DOHH2 (cell line): ENCODE data around the gene C1QTNF2.

Experiments
- H3F3A ChIP-seq: fragments of 200-600 bp; sonication (generic), shearing (Covaris generic); 2 replicates; pipeline ENCODE4 v1.6.0; 2016; ENCODE audit warnings: antibody characterized with exemption, mild to moderate bottlenecking; ENCODE audit not compliant: control insufficient read depth, insufficient read depth
- H3K27ac ChIP-seq: fragments of 200-600 bp; sonication (generic); 2 replicates; pipeline ENCODE4 v1.5.1; 2014; ENCODE audit warnings: low read depth, mild to moderate bottlenecking, low read length, moderate library complexity
- H3K27me3 ChIP-seq: fragments of 200-600 bp; sonication (generic); 2 replicates; pipeline ENCODE4 v1.6.1; 2014; ENCODE audit warnings: mild to moderate bottlenecking, low read length, mixed read lengths; ENCODE audit not compliant: control insufficient read depth
- H3K36me3 ChIP-seq: fragments of 200-600 bp; sonication (generic); 2 replicates; pipeline ENCODE4 v1.6.1; 2014; ENCODE audit warnings: mild to moderate bottlenecking, low read length, moderate library complexity, mixed read lengths; ENCODE audit not compliant: control insufficient read depth
- H3K4me1 ChIP-seq: fragments of 200-600 bp; sonication (generic); 2 replicates; pipeline ENCODE4 v1.6.1; 2014; ENCODE audit warnings: mild to moderate bottlenecking, low read length, mixed read lengths; ENCODE audit not compliant: control insufficient read depth
- H3K4me2 ChIP-seq: fragments of 200-600 bp; sonication (generic); 2 replicates; pipeline ENCODE4 v1.6.0; 2014; ENCODE audit warnings: mild to moderate bottlenecking, low read length, moderate library complexity
- H3K4me3 ChIP-seq: fragments of 200-600 bp; sonication (generic); 2 replicates; pipeline ENCODE4 v1.5.1; 2014; ENCODE audit warnings: mild to moderate bottlenecking, low read length, mixed read lengths
- H3K79me2 ChIP-seq: fragments of 200-600 bp; sonication (generic); 2 replicates; pipeline ENCODE4 v1.6.1; 2014; ENCODE audit warnings: mild to moderate bottlenecking, low read length, mixed read lengths; ENCODE audit not compliant: control insufficient read depth
- H3K9me2 ChIP-seq: fragments of 200-600 bp; sonication (generic); replicated peaks from 2 replicates; pipeline ENCODE4 v1.6.1; 2014; ENCODE audit warnings: mild to moderate bottlenecking, low read length, mixed read lengths; ENCODE audit not compliant: control insufficient read depth
- H3K9me3 ChIP-seq: fragments of 200-600 bp; sonication (generic); 2 replicates; pipeline ENCODE4 v1.6.1; 2014; ENCODE audit warnings: antibody characterized with exemption, low read length, mixed read lengths; ENCODE audit not compliant: control insufficient read depth, insufficient read depth
- H4K20me1 ChIP-seq: fragments of 200-600 bp; sonication (generic); 2 replicates; pipeline ENCODE4 v1.6.0; 2014; ENCODE audit warnings: low read depth, mild to moderate bottlenecking, antibody characterized with exemption, low read length, moderate library complexity; ENCODE audit not compliant: control insufficient read depth, insufficient read depth
- CTCF ChIP-seq: fragments of 200-600 bp; sonication (generic); IDR thresholded peaks from one replicate; pipeline ENCODE4 v1.5.1; 2014; ENCODE audit warnings: antibody characterized with exemption, mild to moderate bottlenecking, low read depth, low read length; ENCODE audit not compliant: poor library complexity, severe bottlenecking
- EZH2phosphoT487 ChIP-seq: fragments of 200-600 bp; sonication (generic); IDR thresholded peaks from 2 replicates; pipeline ENCODE4 v1.6.1; 2017; ENCODE audit warnings: borderline replicate concordance, mild to moderate bottlenecking, antibody characterized with exemption, low read length, moderate library complexity, mixed read lengths

C1QTNF2 gene

DNA sequence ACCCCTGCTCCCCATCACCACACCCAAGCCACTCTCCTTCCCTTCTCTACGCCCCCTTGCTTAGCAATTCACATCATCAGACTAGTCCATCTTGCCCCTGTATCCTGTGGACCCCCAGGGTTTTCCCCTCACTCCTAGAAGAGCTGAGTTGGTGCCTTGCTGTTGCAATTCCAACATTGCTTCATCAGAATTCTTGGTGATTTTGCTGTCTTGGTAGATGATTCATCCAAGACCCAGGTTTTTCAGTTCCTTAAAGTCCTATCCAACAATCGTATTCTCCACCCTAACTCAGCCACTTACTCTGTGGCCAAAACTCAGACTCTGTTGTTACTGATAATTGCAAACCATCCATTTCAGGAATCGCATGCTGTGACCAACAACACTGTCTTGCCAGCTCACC is 36.7 kb downstream of the C1QTNF2 start:
- H3K9me3 ChIP-seq = no peaks in the 10 kb centered on the region
- no peak overlapping the region for H3K4me3 ChIP-seq
- H3F3A ChIP-seq = no peaks in the 10 kb centered on the region
- no peak overlapping the region for H3K4me2 ChIP-seq
- no peak overlapping the region for H3K27ac ChIP-seq
- no peaks in the 10 kb centered on the region for H3K9me2 ChIP-seq
- no peaks in the 10 kb centered on the region for H3K4me1 ChIP-seq
- H3K79me2 ChIP-seq = no peaks in the 10 kb centered on the region
- H3K27me3 ChIP-seq = no peaks in the 10 kb centered on the region
- no peaks in the 10 kb centered on the region for H3K36me3 ChIP-seq
- TF ChIP-seq CTCF (no peak), EZH2phosphoT487 (no peak)
- no peaks in the 10 kb centered on the region for H4K20me1 ChIP-seq

DNA sequence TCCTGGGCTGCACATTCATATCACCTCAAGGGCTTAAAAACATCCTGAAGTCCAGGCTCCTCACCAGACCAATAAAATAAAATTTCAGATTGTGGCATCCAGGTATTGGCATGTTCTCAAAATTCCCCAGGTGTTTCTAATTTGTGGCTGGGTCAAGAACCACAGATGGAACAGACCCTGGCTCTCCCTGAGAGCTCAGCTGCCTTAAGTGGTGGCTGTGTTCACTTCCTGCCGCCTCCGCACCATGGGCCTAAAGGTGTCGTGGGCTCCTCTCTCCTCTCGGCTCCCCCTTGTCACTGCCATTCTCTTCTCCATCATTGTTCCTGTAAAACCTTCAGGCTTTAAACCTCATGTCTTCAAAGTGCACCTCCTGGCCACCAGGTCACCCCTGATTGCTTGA is 40.2 kb downstream of the C1QTNF2 start:
- Histone ChIP-seq H3K27ac (no peak overlapping the region), H3K79me2 (no peaks in the 10 kb centered on the region), H3K4me2 (no peak overlapping the region), H3K27me3 (no peaks in the 10 kb centered on the region), H3K4me1 (no peaks in the 10 kb centered on the region), H3K9me2 (no peaks in the 10 kb centered on the region), H3K4me3 (no peak overlapping the region), H3K36me3 (no peaks in the 10 kb centered on the region), H3F3A (no peaks in the 10 kb centered on the region), H4K20me1 (no peaks in the 10 kb centered on the region), H3K9me3 (no peaks in the 10 kb centered on the region)
- no peak for TF ChIP-seq CTCF
- no peak for TF ChIP-seq EZH2phosphoT487

GRCh38 chr5:160327818-160328217 is 42.6 kb downstream of the C1QTNF2 start:
- H3K4me2 ChIP-seq = no peak overlapping the region

More at GRCh38 chr5:160327818-160328217, 42.6 kb downstream of the C1QTNF2 start:
- Histone ChIP-seq H3K27me3 (0 out of 2 replicates have a peak, but pooled peaks cover 3% of the 10 kb centered on the region), H3K79me2 (no peaks in the 10 kb centered on the region), H3K9me2 (no peaks in the 10 kb centered on the region), H3F3A (no peaks in the 10 kb centered on the region), H3K4me3 (no peak overlapping the region), H3K9me3 (no peaks in the 10 kb centered on the region), H3K36me3 (no peaks in the 10 kb centered on the region), H4K20me1 (no peaks in the 10 kb centered on the region), H3K4me1 (no peaks in the 10 kb centered on the region), H3K27ac (no peak overlapping the region)
- TF ChIP-seq EZH2phosphoT487 (no peak), CTCF (no peak)
